ENCODE results near the gene INMT.

The INMT gene

GRCh38 chr7:30789334-30789711, 37.4 kb downstream of the INMT start:
- DNase-seq: no peak

- DNase-seq: no peak
Measured at GRCh38 chr7:30790356-30790755, 38.4 kb downstream of the INMT start.

- DNase-seq: no peak
Measured at GRCh38 chr7:30791114-30791513, 39.2 kb downstream of the INMT start.

- DNase-seq: peak; percentile 46
Measured at GRCh38 chr7:30795161-30795948, 43.4 kb downstream of the INMT start.

GRCh38 chr7:30796105-30796869, 44.4 kb downstream of the INMT start:
- peak; percentile 71 for DNase-seq

- no peak for DNase-seq
Measured at GRCh38 chr7:30797176-30798040, 45.5 kb downstream of the INMT start.

GRCh38 chr7:30799206-30799975, 47.5 kb downstream of the INMT start:
- DNase-seq: no peak

- DNase-seq: peak; percentile 42
Measured at GRCh38 chr7:30799976-30800661, 48.2 kb downstream of the INMT start.

GRCh38 chr7:30800785-30801252, 48.9 kb downstream of the INMT start:
- peak; percentile 86 for DNase-seq

- no peak for DNase-seq
Measured at GRCh38 chr7:30802812-30803211, 50.9 kb downstream of the INMT start.

- no peak for DNase-seq
Measured at GRCh38 chr7:30804078-30804661, 52.2 kb downstream of the INMT start.

GRCh38 chr7:30805081-30805691, 53.3 kb downstream of the INMT start:
- DNase-seq: no peak

- no peak for DNase-seq
Measured at GRCh38 chr7:30805931-30806330, 54.0 kb downstream of the INMT start.
